ENCODE data around the gene RAD51D.

RAD51D gene

GRCh38 chr17:35053204-35053603 is 66.5 kb downstream of the RAD51D start:
- no peak overlapping the region for H3K27ac ChIP-seq
- DNase-seq (ENCODE audit: low spot score): no peak
- H3K4me3 ChIP-seq: no peak overlapping the region
- TF ChIP-seq, protein P1, sequence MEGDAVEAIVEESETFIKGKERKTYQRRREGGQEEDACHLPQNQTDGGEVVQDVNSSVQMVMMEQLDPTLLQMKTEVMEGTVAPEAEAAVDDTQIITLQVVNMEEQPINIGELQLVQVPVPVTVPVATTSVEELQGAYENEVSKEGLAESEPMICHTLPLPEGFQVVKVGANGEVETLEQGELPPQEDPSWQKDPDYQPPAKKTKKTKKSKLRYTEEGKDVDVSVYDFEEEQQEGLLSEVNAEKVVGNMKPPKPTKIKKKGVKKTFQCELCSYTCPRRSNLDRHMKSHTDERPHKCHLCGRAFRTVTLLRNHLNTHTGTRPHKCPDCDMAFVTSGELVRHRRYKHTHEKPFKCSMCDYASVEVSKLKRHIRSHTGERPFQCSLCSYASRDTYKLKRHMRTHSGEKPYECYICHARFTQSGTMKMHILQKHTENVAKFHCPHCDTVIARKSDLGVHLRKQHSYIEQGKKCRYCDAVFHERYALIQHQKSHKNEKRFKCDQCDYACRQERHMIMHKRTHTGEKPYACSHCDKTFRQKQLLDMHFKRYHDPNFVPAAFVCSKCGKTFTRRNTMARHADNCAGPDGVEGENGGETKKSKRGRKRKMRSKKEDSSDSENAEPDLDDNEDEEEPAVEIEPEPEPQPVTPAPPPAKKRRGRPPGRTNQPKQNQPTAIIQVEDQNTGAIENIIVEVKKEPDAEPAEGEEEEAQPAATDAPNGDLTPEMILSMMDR (IDR thresholded peaks at IDR 0.05): no peak

- no peak overlapping the region for H3K4me3 ChIP-seq
- no peak for DNase-seq (ENCODE audit: low spot score)
- H3K27ac ChIP-seq: no peak overlapping the region
- TF ChIP-seq, protein P1 (IDR thresholded peaks at IDR 0.05): no peak
These were observed 66.9 kb downstream of the RAD51D start for GRCh38 chr17:35052780-35053179.

DNA sequence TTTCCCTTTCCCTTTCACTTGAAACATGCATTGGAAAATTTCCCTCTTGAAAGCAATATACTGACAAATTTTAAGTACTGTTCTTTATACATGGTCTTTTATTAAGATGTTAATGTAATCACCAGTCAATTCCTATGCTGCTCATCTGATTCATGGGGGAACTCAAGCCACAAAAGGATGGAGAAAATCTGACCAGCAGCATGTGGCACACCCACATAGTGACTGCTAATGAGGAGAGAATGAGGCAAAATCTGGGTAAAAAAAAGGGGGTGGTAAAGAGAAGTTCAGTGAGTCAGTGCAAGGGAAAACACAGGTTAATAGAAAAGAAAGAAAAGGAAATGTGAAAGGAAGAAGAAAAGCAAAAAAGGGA is 67.4 kb downstream of the RAD51D start:
- DNase-seq (ENCODE audit: low spot score): no peak
- no peak overlapping the region for H3K4me3 ChIP-seq
- TF ChIP-seq, protein P1 (IDR thresholded peaks at IDR 0.05): no peak
- H3K27ac ChIP-seq: peak overlapping the region in 1 of 2 donors; percentile 38

DNA sequence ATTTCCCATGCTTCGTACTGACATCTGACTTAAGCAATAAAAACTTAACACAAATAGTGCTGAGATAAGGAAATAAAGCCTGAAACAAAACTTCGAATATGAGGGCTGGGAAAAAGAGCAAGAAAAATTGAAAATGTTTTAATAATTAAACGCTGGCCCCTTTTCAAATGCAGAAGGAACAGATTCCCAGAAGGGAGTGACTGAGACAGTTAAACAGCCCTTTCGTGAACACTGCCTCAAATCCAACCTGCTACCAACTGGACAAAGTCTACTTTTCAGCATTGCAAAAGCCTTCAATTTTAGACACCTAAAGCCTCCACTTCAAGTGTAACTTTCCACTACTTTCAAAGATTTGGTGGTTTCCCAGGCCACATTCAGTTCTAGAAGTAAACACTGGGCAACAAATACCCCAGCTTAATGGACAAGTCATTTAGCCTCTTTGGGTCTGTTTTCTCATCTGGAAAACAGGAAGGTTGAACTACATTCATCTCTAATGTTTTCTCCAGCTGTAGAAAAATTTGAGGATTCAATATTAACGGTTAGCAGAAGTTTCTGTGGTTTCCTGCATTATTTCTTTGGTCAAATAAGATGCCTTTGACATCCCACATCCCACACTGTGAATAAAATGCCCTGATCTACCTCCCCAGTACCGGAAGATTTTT is 68.0 kb downstream of the RAD51D start:
- Histone ChIP-seq H3K4me3 (no peak overlapping the region), H3K27ac (peak overlapping the region; percentile 22 to 38)
- TF ChIP-seq, protein P1 (IDR thresholded peaks at IDR 0.05): no peak
- no peak for DNase-seq (ENCODE audit: low spot score)

GRCh38 chr17:35051183-35051578 is 68.5 kb downstream of the RAD51D start:
- H3K27ac ChIP-seq: peak overlapping the region; percentile 22 to 38
- DNase-seq (ENCODE audit: low spot score): no peak
- TF ChIP-seq, protein P1 (IDR thresholded peaks at IDR 0.05): no peak
- H3K4me3 ChIP-seq: no peak overlapping the region

- TF ChIP-seq, protein P1 (IDR thresholded peaks at IDR 0.05): no peak
- DNase-seq (ENCODE audit: low spot score): no peak
- Histone ChIP-seq H3K27ac (no peak overlapping the region), H3K4me3 (no peak overlapping the region)
These were observed 69.5 kb downstream of the RAD51D start for GRCh38 chr17:35050170-35050569.

DNA sequence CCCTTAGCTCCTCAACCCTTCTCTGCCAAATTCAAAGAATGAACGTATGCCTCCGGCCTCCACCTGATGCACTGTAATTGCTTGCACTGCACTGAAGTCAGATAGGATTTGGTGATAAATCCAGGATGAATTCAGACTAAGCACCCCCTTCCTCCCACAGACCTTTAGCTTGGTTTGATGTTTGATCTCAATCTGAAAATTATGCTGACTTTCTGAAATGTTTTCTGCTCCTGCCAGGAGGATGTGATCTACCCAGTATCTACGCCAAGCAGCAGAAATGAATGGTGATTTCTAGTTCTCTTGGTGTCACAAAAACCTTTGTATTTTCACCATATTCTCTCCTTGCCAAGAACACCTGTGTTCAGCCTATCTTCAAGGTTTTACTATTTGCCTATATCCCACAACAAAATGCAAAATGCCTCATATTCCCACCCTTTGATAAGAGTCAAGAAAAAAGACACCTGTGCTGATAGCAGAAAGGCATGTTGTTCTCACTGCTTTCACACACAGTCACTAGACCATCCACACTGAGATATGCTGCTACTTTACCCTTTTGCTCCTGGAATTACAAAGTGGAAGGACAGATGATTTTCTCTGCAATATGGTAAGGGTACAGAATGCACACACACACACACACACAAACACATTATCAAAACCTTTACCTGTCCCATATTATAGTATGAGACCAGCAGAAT is 70.8 kb downstream of the RAD51D start:
- Histone ChIP-seq H3K27ac (no peak overlapping the region), H3K4me3 (no peak overlapping the region)
- TF ChIP-seq, protein P1 (IDR thresholded peaks at IDR 0.05): no peak
- DNase-seq (ENCODE audit: low spot score): no peak

All from coronary artery (tissue), 2 donors.